Esophagus squamous epithelium (tissue), 4 donors: ENCODE results near the gene B4GALT5.

Source experiments
- CTCF ChIP-seq, 6 experiments: fragments of 450-650 bp in 4 of 6; fragments of 200-600 bp in 2 of 6; sonication (generic) in 2 of 6; IDR thresholded peaks; one replicate each; pipeline ENCODE4 v1.5.1; 2016 to 2019; ENCODE audit warnings: antibody characterized with exemption in 6 of 6, mild to moderate bottlenecking in 4 of 6, moderate library complexity in 4 of 6
- POLR2A ChIP-seq, 4 donors: fragments of 450-650 bp; IDR thresholded peaks; one replicate each; pipeline ENCODE4 v1.6.1; 2017; ENCODE audit warnings: antibody characterized with exemption in 4 of 4, mild to moderate bottlenecking in 4 of 4, moderate library complexity in 3 of 4

- TF ChIP-seq CTCF (IDR thresholded peaks at IDR 0.05) (no peak), POLR2A (IDR thresholded peaks at IDR 0.05) (no peak)
Observed at GRCh38 chr20:49680484-49680883, 33.2 kb downstream of the B4GALT5 start.
